H1 (cell line): ENCODE results near the gene UPF1. TPM values are rescaled to one million over a fixed set of nuclear protein-coding genes. Genes with fewer than 3 reads are reported as not detected.

Experiments
- CTCF ChIA-PET: fragments of 300-600 bp; sonication (Branson Sonifier 250); formaldehyde crosslinking; loops from one replicate; lab custom pipeline; 2021; ENCODE audit not compliant: partially characterized antibody; lab: Charles Lee
- POLR2A ChIA-PET: fragments of 300-600 bp; sonication (Branson Sonifier 250); formaldehyde crosslinking; loops from one replicate; lab custom pipeline; 2021; ENCODE audit warnings: inconsistent platforms; ENCODE audit not compliant: partially characterized antibody; lab: Charles Lee
- DNase-seq, 2 experiments: peaks; one replicate each; pipeline versions ENCODE4 v3.0.0 to v3.0.0-alpha.2; 2010 to 2022; ENCODE audit warnings: low spot score in 2 of 2, low read depth in 1 of 2, mixed read lengths in 1 of 2
- FAIRE-seq: peaks from 2 replicates; lab custom pipeline; 2011; peaks lifted over from hg19 to GRCh38; lab: Jason Lieb, UNC
- H2AFZ ChIP-seq: 2 replicates; pipeline ENCODE4 v1.8.1; 2012; ENCODE audit warnings: low read length, inconsistent platforms
- H2AK5ac ChIP-seq: 2 replicates; pipeline ENCODE4 v1.6.1; 2013; ENCODE audit warnings: low read depth, low read length
- H2BK120ac ChIP-seq: replicated peaks from 2 replicates; pipeline ENCODE3; 2013; ENCODE audit warnings: low read depth, low read length, inconsistent platforms
- H2BK12ac ChIP-seq: 2 replicates; pipeline ENCODE4 v1.6.1; 2013; ENCODE audit warnings: low read depth, low read length
- H2BK15ac ChIP-seq: 2 replicates; pipeline ENCODE4 v1.6.1; 2013; ENCODE audit warnings: low read length
- H2BK20ac ChIP-seq: 2 replicates; pipeline ENCODE4 v1.6.1; 2013; ENCODE audit warnings: low read length
- H2BK5ac ChIP-seq: 2 replicates; pipeline ENCODE4 v1.6.1; 2013; ENCODE audit warnings: low read depth, low read length
- H3K14ac ChIP-seq: 2 replicates; pipeline ENCODE4 v1.6.1; 2013; ENCODE audit warnings: inconsistent platforms; ENCODE audit not compliant: insufficient read length
- H3K18ac ChIP-seq: 2 replicates; pipeline ENCODE4 v1.6.1; 2013; ENCODE audit warnings: low read length; ENCODE audit errors: extremely low read depth
- H3K23ac ChIP-seq: 2 replicates; pipeline ENCODE4 v1.6.1; 2013; ENCODE audit warnings: inconsistent platforms; ENCODE audit not compliant: insufficient read length
- H3K23me2 ChIP-seq: 2 replicates; pipeline ENCODE4 v1.6.1; 2013; ENCODE audit warnings: low read depth, low read length
- H3K27ac ChIP-seq: 2 replicates; pipeline ENCODE4 v1.6.1; 2011; ENCODE audit warnings: low read depth, low read length, inconsistent platforms
- H3K27me3 ChIP-seq, 4 experiments: replicated peaks in 1 of 4; 1 replicate in 1 of 4; 2 replicates in 3 of 4; pipeline versions ENCODE4 v1.6.1 to v1.8.1; 2011 to 2013; ENCODE audit warnings: low read length in 3 of 4, mild to moderate bottlenecking in 3 of 4, inconsistent platforms in 2 of 4, mixed read lengths in 2 of 4, moderate library complexity in 1 of 4; ENCODE audit not compliant: control insufficient read depth in 3 of 4, insufficient read depth in 3 of 4; ENCODE audit errors: extremely low read depth in 1 of 4
- H3K36me3 ChIP-seq, 4 experiments: 2 replicates each; pipeline versions ENCODE4 v1.6.1 to v1.8.1; 2011 to 2013; ENCODE audit warnings: mild to moderate bottlenecking in 4 of 4, low read length in 3 of 4, moderate library complexity in 2 of 4, control low read depth in 1 of 4, inconsistent platforms in 1 of 4; ENCODE audit not compliant: insufficient read depth in 4 of 4, control insufficient read depth in 2 of 4
- H3K4ac ChIP-seq: replicated peaks from 2 replicates; pipeline ENCODE3; 2013; ENCODE audit warnings: low read length, low read depth, mixed read lengths, inconsistent platforms; ENCODE audit not compliant: insufficient read length
- H3K4me1 ChIP-seq, 4 experiments: replicated peaks in 1 of 4; 1 replicate in 1 of 4; 2 replicates in 3 of 4; pipeline versions ENCODE4 v1.6.1 to v1.8.1; 2011 to 2013; ENCODE audit warnings: low read length in 3 of 4, inconsistent platforms in 2 of 4, mixed read lengths in 1 of 4; ENCODE audit not compliant: insufficient read depth in 4 of 4, control insufficient read depth in 3 of 4
- H3K4me2 ChIP-seq, 2 experiments: 2 replicates each; pipeline versions ENCODE4 v1.6.1 to v1.8.1; 2011 to 2013; ENCODE audit warnings: low read depth in 2 of 2, low read length in 2 of 2, control low read depth in 1 of 2, inconsistent platforms in 1 of 2, mild to moderate bottlenecking in 1 of 2; ENCODE audit not compliant: insufficient read depth in 1 of 2
- H3K4me3 ChIP-seq, 4 experiments: fragments of 200-600, 300-600 bp in 1 of 4; sonication (generic), shearing (Covaris generic), sonication (Bioruptor Twin) in 1 of 4; 2 replicates each; pipeline versions ENCODE4 v1.5.1 to v1.8.1; 2011 to 2016; ENCODE audit warnings: low read length in 4 of 4, low read depth in 3 of 4, control low read depth in 2 of 4, inconsistent platforms in 2 of 4, mild to moderate bottlenecking in 2 of 4, mixed read lengths in 1 of 4, moderate library complexity in 1 of 4; ENCODE audit not compliant: insufficient read depth in 2 of 4; ENCODE audit errors: extremely low read depth in 1 of 4
- H3K56ac ChIP-seq: replicated peaks from 2 replicates; pipeline ENCODE3; 2013; ENCODE audit warnings: low read depth, mild to moderate bottlenecking, mixed read lengths, low read length, inconsistent platforms; ENCODE audit not compliant: insufficient read length
- H3K79me1 ChIP-seq: 2 replicates; pipeline ENCODE4 v1.6.1; 2013; ENCODE audit warnings: low read depth, low read length, control low read depth
- H3K79me2 ChIP-seq, 2 experiments: 2 replicates each; pipeline versions ENCODE4 v1.6.1 to v1.8.1; 2012 to 2013; ENCODE audit warnings: low read length in 2 of 2, mild to moderate bottlenecking in 2 of 2, inconsistent platforms in 1 of 2; ENCODE audit not compliant: insufficient read depth in 2 of 2, control insufficient read depth in 1 of 2
- H3K9ac ChIP-seq, 4 experiments: replicated peaks in 1 of 4; 1 replicate in 1 of 4; 2 replicates in 3 of 4; pipeline versions ENCODE4 v1.6.1 to v1.8.1; 2011 to 2013; ENCODE audit warnings: low read depth in 3 of 4, low read length in 3 of 4, control low read depth in 2 of 4, mild to moderate bottlenecking in 2 of 4, moderate library complexity in 2 of 4, inconsistent platforms in 1 of 4; ENCODE audit errors: extremely low read depth in 1 of 4
- H3K9me3 ChIP-seq, 2 experiments: 2 replicates each; pipeline versions ENCODE4 v1.6.1 to v1.8.1; 2012 to 2013; ENCODE audit warnings: mild to moderate bottlenecking in 2 of 2, moderate library complexity in 2 of 2, control low read depth in 1 of 2, inconsistent platforms in 1 of 2, low read depth in 1 of 2, low read length in 1 of 2, mixed read lengths in 1 of 2; ENCODE audit not compliant: insufficient read depth in 2 of 2
- H4K20me1 ChIP-seq, 2 experiments: replicated peaks in 1 of 2; 2 replicates each; pipeline versions ENCODE3 to v1.8.1; 2011 to 2013; ENCODE audit warnings: inconsistent platforms in 2 of 2, low read length in 2 of 2, mild to moderate bottlenecking in 1 of 2; ENCODE audit not compliant: insufficient read depth in 2 of 2, control insufficient read depth in 1 of 2
- H4K5ac ChIP-seq: 2 replicates; pipeline ENCODE4 v1.6.1; 2013; ENCODE audit warnings: low read length, low read depth, mixed read lengths, inconsistent platforms; ENCODE audit not compliant: insufficient read length
- H4K8ac ChIP-seq: 2 replicates; pipeline ENCODE4 v1.8.0; 2013; ENCODE audit warnings: mild to moderate bottlenecking, moderate library complexity, low read length, inconsistent platforms; ENCODE audit not compliant: insufficient read depth; ENCODE audit errors: extremely low read depth
- H4K91ac ChIP-seq: replicated peaks from 2 replicates; pipeline ENCODE3; 2013; ENCODE audit warnings: low read length, mixed read lengths, inconsistent platforms; ENCODE audit not compliant: insufficient read length
- BRCA1 ChIP-seq: IDR thresholded peaks from 2 replicates; pipeline ENCODE4 v1.6.1; 2012; ENCODE audit warnings: low read depth, low read length, improper control_type of control experiment
- CREB1 ChIP-seq: IDR thresholded peaks from 2 replicates; pipeline ENCODE4 v1.6.1; 2012; ENCODE audit warnings: inconsistent platforms
- CTBP2 ChIP-seq: IDR thresholded peaks from 2 replicates; pipeline ENCODE4 v1.7.0; 2011; ENCODE audit warnings: borderline replicate concordance, mild to moderate bottlenecking, moderate library complexity, mixed read lengths, low read length; ENCODE audit not compliant: insufficient read depth, insufficient read length
- EGR1 ChIP-seq: IDR thresholded peaks from 2 replicates; pipeline ENCODE4 v1.6.1; 2011; ENCODE audit warnings: low read depth, low read length, borderline replicate concordance
- HDAC6 ChIP-seq: IDR thresholded peaks from one replicate; pipeline ENCODE4 v1.7.1; 2012; ENCODE audit warnings: low read depth, mild to moderate bottlenecking, inconsistent platforms, low read length, moderate library complexity
- NRF1 ChIP-seq: IDR thresholded peaks from 2 replicates; pipeline ENCODE4 v1.6.1; 2011; ENCODE audit warnings: mild to moderate bottlenecking, low read depth, low read length, improper control_type of control experiment
- SRF ChIP-seq: IDR thresholded peaks from 2 replicates; pipeline ENCODE4 v1.6.1; 2011; ENCODE audit warnings: mild to moderate bottlenecking, low read depth, low read length, moderate library complexity
- TBP ChIP-seq: IDR thresholded peaks from 2 replicates; pipeline ENCODE4 v1.6.1; 2011; ENCODE audit warnings: low read depth, low read length, improper control_type of control experiment
- WGBS, 2 experiments: shearing (Covaris generic) in 1 of 2; methylation state at CpG; one replicate each; pipeline versions ENCODE4 v1.1.6 to v1.1.7; 2013 to 2015; ENCODE audit warnings: low lambda C conversion rate in 2 of 2, mixed read lengths in 2 of 2, inconsistent platforms in 1 of 2, low coverage in 1 of 2, missing lambda C conversion rate in 1 of 2; ENCODE audit not compliant: insufficient replicate concordance in 2 of 2, insufficient coverage in 1 of 2, insufficient read length in 1 of 2; ENCODE audit errors: extremely low coverage in 1 of 2, missing lambda C conversion rate in 1 of 2; 5-methylcytosine and 5-hydroxymethylcytosine counted together
- polyA plus RNA-seq, 7 experiments: library from polyadenylated mRNA; depleted of rRNA in 3 of 7; stranded (reverse) in 5 of 7; unstranded in 2 of 7; fragments of >200 nt in 5 of 7; fragments of 200-250 nt in 2 of 7; gene quantifications; 1 replicate in 5 of 7; 2 replicates in 1 of 7; 4 replicates in 1 of 7; pipeline versions ENCODE4 v1.2.1 to v1.2.3, GENCODE V29; 2011 to 2013; ENCODE audit warnings: missing spikeins in 2 of 7, mixed read lengths in 2 of 7
- total RNA-seq: library from RNA; stranded (reverse); fragmentation: NEBNext Ultra II Directional; extraction: Animal tissue kit (Norgen Biotek cat#: 25700); gene quantifications from 2 replicates; pipeline ENCODE4 v1.2.1, GENCODE V29; 2021
- TF ChIP-seq, protein P1 (sequence below): IDR thresholded peaks from 2 replicates; pipeline ENCODE4 v1.6.1; 2012; ENCODE audit warnings: low read length, inconsistent platforms

UPF1 gene
- total and polyA plus RNA-seq, 2 of the 8 experiments (the other 6 are each of a cell fraction or from before 2014, with no cell fraction given) = 46.4 to 62.0 TPM

DNA sequence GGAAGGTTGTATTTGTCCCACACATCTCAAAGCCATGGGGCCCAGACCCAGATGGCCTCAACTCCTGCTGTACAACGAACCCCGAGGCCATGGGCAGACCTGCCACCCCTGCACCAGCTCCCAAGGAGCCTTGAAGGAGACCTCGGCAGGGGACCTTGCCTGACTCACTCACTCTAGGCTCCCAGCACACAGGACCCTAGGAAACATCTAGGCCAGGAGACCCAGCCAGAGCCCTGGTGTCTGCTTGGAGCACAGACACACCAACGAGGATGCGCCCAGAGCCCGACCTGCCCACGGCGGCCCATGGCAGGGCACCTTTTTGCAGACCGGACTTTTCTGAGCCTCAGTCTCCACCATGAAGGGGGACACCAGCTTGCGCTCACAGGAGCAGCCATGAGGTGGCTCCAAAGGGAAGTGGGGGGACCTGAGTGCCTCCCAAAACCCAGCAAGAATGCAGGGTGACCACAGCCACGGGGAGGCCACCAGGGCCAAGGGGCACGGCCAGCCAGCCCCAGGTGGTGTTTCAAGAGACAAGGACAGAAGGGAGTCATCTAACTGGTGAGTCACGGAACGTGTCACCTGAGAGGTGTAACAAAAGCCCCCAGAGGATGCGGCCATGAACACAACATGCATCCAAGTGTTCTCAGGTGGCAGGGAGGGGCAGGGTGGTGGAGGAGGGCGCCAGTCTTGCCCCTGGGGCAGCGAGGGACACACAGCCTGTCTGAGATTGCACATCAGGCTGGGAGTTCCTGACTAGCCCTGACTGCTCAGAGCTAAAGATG, 69.1 kb downstream of the UPF1 start:
- Histone ChIP-seq H3K14ac (no peak overlapping the region), H4K91ac (no peak overlapping the region), H3K27ac (no peak overlapping the region), H2BK12ac (no peak overlapping the region), H4K20me1 (peaks cover 5 to 8% of the 10 kb centered on the region in 2 experiments), H4K8ac (no peak overlapping the region), H2BK15ac (no peak overlapping the region), H3K4ac (no peak overlapping the region), H3K79me2 (no peaks in the 10 kb centered on the region), H3K36me3 (peaks cover 0 to 7% (median 0%) of the 10 kb centered on the region in 4 experiments; a peak in 1 of 8 replicates), H2BK5ac (no peak overlapping the region), H3K23ac (no peak overlapping the region), H3K9ac (no peak overlapping the region), H3K79me1 (no peaks in the 10 kb centered on the region), H3K4me1 (peaks cover 0 to 5% (median 0%) of the 10 kb centered on the region in 4 experiments; a peak in 1 of 7 replicates), H2AK5ac (no peak overlapping the region), H3K18ac (no peak overlapping the region), H3K4me3 (no peak overlapping the region), H3K56ac (no peak overlapping the region), H3K23me2 (no peaks in the 10 kb centered on the region), H3K27me3 (peaks cover 0 to 10% (median 7%) of the 10 kb centered on the region in 4 experiments; a peak in 4 of 7 replicates), H2BK20ac (no peak overlapping the region), H3K9me3 (no peaks in the 10 kb centered on the region), H2AFZ (no peak overlapping the region), H4K5ac (no peak overlapping the region), H3K4me2 (no peak overlapping the region), H2BK120ac (no peak overlapping the region)
- ChIA-PET POLR2A (interaction anchor here (1.0 to 1.3 kb wide), 2 partner anchors 12 to 22 kb away, joined by 3 to 5 read pairs; no protein-coding TSS in a partner anchor), CTCF (interaction anchor here (0.9 to 1.5 kb wide), 3 partner anchors 13 to 35 kb away, joined by 3 read pairs; partner anchors contain the start of genes COPE and DDX49)
- no peak for DNase-seq
- 93% methylated on average over 17 of the region's 17 CpGs; no CpG with 5 or more reads in 1 of the 2 experiments for WGBS, 2 experiments
- no peak for FAIRE-seq
- TF ChIP-seq BRCA1 (no peak), TBP (no peak), NRF1 (no peak), CTBP2 (no peak), SRF (no peak), CREB1 (no peak), HDAC6 (no peak), EGR1 (no peak)
- TF ChIP-seq, protein P1, sequence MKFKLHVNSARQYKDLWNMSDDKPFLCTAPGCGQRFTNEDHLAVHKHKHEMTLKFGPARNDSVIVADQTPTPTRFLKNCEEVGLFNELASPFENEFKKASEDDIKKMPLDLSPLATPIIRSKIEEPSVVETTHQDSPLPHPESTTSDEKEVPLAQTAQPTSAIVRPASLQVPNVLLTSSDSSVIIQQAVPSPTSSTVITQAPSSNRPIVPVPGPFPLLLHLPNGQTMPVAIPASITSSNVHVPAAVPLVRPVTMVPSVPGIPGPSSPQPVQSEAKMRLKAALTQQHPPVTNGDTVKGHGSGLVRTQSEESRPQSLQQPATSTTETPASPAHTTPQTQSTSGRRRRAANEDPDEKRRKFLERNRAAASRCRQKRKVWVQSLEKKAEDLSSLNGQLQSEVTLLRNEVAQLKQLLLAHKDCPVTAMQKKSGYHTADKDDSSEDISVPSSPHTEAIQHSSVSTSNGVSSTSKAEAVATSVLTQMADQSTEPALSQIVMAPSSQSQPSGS = no peak
